HG03469 (cell line): Measurements from ENCODE around the gene AASDHPPT.
"Not testable (repeated sequence)": the region's sequence is repeated elsewhere in the genome, so short reads cannot be mapped to it uniquely, and the experiment has no call there.

Source experiments
- ATAC-seq: cut with Tn5 transposase; IDR thresholded peaks from one replicate; pipeline ENCODE4 v1.9.1; 2021; ENCODE audit warnings: mild to moderate bottlenecking, moderate library complexity, moderate number of reproducible peaks; ENCODE audit not compliant: unreplicated experiment

AASDHPPT gene, protein sequence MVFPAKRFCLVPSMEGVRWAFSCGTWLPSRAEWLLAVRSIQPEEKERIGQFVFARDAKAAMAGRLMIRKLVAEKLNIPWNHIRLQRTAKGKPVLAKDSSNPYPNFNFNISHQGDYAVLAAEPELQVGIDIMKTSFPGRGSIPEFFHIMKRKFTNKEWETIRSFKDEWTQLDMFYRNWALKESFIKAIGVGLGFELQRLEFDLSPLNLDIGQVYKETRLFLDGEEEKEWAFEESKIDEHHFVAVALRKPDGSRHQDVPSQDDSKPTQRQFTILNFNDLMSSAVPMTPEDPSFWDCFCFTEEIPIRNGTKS

GRCh38 chr11:106077609-106078455 lies at the start of gene AASDHPPT:
TSS of gene AASDHPPT (plus strand) at chr11:106077662. CDS start at chr11:106077711, 49 bp downstream.
- ATAC-seq = peak; percentile 3

- ATAC-seq = no peak
Measured at GRCh38 chr11:106030609-106031008, 46.9 kb upstream of the AASDHPPT start.

GRCh38 chr11:106031202-106031810 lies 46.2 kb upstream of the AASDHPPT start:
- no peak for ATAC-seq

GRCh38 chr11:106031936-106032335 lies 45.5 kb upstream of the AASDHPPT start:
- no peak for ATAC-seq

DNA sequence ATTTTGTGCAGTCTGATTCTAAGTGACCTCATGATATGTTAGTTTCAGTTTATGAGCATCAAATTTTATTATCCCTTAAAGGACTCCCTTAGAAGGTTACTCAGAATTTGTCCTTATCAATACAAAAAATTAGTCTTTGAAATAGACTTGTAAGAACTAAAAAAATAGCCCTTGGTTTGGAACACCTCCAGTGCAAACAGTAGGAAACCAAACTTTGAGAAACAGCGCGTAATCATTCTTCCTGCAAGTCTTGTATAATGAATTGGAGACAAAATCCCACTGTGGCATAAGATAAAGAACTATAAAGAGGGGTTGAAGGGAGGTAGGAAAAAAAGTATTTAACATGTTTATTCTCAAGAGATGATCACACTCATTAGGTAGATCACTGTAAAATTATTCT lies 44.6 kb upstream of the AASDHPPT start:
- no peak for ATAC-seq

DNA sequence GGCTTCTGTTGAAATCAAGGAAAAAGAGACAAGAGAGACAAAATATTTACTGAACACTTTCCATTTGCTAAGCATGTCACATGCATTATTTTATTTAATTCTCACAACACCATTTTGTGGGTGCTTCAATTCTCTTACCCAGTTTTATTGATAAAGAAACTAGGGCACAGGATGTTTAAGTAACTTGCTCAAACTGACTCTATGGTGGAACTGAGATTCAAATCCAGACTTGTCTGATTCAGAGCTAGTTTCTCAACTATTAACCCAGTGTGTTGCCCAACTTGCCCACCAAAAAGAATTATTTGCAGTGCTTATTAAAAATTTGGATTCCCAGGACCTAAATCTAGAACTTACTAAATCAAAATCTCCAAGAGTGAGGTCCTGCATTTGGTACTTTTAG lies 33.9 kb upstream of the AASDHPPT start:
- no peak for ATAC-seq

DNA sequence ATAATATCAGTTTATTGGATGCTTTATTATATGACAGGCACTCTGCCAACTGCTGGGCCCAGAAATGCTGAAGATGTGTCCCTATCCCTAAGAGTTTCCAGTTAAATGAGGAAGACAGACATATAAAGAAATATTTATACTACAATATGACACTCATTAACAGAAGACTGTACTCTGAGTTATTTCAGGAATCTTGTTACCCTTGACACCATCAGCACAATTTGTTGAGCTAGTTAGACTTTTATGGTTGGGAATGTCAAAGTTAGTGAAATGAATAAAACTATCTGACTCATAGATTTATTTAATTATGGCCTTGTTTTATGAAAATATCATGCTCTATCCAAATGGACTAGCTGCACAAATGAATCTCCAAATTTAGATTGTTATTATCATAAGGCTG lies 29.8 kb upstream of the AASDHPPT start:
- ATAC-seq = no peak

- no peak for ATAC-seq
Measured at GRCh38 chr11:106049727-106050476, 27.6 kb upstream of the AASDHPPT start.

GRCh38 chr11:106051103-106051502 lies 26.4 kb upstream of the AASDHPPT start:
- ATAC-seq = no peak

DNA sequence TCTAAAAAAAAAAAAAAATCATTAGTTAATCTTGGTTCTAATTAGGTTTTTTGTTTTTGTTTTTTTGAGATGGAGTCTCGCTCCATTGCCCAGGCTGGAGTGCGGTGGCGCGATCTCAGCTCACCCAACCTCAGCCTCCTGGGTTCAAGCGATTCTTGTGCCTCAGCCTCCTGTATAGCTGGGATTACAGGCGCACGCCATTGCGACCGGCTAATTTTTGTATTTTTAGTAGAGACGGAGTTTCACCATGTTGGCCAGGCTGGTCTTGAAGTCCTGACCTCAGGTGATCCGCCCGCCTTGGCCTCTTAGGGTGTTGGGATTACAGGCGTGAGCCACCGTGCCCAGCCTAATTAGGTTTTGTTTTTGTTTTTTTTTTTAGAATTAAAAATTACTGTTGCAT lies 19.1 kb upstream of the AASDHPPT start:
- ATAC-seq = not testable (repeated sequence)

GRCh38 chr11:106059617-106060016 lies 17.8 kb upstream of the AASDHPPT start:
- no peak for ATAC-seq

DNA sequence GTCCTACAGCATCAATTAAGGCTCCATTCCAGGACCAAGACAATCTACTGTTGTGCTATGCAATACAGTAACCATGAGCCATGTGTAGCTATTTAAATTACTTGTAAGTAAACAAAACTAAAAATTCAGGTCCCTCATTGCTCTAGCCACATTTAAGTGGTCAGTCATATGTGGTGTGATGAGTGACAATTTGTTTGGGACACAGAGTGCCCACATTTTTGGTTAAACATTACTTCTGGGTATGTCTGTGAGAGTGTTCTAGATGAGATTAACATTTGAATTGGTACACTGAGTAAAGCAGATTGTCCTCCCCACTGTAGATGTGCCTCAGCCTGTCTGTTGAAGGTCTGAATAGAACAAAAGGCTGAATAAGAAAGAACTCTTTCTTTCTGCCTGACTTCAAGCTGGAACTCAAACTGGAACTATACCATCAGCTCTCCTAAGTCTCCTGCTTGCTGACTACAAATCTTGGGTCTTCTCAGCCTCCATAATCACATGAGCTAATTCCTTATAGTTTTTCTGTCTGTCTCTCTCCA lies 16.1 kb upstream of the AASDHPPT start:
- no peak for ATAC-seq

- ATAC-seq = peak; percentile 32
Measured at GRCh38 chr11:106061954-106062949, 15.2 kb upstream of the AASDHPPT start.

GRCh38 chr11:106063009-106063408 lies 14.5 kb upstream of the AASDHPPT start:
- ATAC-seq = peak; percentile 38

DNA sequence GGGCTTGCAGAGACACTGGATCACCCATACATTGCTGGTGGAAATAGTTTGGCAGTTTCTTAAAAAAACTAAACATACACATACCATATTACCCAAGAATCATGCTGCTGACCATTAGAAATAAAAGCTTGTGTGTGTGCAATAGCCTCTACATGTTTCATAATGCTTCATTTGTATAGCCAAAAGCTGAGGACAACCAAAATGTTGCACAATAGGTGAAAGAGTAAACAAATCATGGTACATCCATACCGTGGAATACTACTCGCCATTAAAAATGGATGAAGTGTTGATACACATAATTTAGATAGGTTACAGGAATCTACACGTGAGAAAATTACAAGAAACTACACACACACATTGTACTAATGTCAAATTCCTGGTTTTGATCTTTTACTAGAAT lies 6.9 kb upstream of the AASDHPPT start:
- no peak for ATAC-seq

DNA sequence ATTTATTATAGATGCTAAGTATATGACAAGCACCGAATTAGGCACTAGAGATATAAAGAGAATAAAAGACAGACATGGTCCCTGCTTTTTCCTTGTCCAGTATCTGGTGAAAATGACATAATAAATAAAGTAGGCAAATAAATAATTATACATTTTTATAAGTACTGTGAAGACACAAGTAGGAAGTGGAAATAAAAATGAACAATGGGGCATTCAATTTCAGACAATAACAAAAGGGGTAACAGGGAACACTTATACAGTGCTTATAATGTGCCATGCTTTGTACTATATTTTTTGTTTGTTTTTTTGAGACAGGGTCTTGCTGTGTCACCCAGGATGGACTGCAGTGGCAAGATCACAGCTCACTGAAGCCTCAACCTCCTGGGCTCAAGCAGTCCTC lies 4.7 kb upstream of the AASDHPPT start:
- ATAC-seq = no peak

DNA sequence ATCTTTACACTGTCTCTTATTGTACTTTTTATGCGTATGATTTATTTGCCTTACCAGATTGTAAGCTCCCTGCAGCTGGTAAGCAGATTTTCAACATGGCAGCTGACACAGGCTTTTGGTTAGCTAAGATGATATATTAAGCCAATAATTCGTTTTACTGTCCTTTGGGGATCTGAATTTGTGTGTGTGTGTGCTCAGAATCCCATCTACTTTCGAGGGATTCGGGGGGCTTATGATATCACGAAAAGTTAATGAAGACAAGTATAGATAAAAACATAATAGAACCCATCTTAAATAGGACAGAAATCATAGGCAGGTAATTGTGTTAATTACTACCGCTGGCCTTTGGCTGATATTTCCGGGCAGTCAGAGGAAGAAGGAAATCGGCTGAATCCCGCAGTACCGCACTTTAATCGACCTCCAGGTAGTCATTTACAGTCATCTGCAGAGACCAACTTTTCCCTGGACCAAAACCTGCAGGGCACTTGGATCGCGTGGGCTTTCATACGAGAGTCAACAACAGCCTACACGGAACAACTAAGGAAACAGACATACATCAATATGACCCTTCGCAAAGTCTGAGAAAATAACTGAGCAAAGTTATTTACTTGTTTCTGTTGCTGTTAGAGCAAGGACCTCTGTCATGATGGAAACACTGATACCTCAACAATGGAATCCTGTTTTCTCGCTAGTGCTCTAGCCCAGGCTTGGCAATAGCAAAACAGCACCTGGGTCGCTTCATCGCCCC lies 1.1 kb upstream of the AASDHPPT start:
- ATAC-seq = no peak

GRCh38 chr11:106076919-106077608 lies 398 bp upstream of the AASDHPPT start, which contains the start of gene KBTBD3:
TSS of gene KBTBD3 (minus strand) at chr11:106077347. CDS start at chr11:106059097, 18,250 bp downstream.
- peak; percentile 94 for ATAC-seq
